Activated naive CD8-positive, alpha-beta T cell treated with anti-CD3 and anti-CD28 coated beads, Interleukin-2, amount 50 U/mL, for 16 hours (primary cell): ENCODE data around the gene DOCK10.

Experiments used
- DNase-seq: peaks from one replicate; pipeline ENCODE4 v3.0.0-alpha.2; 2020; ENCODE audit warnings: low read depth, low spot score

DOCK10 gene

GRCh38 chr2:224982226-224982625, 60.0 kb downstream of the DOCK10 start:
- no peak for DNase-seq

DNA sequence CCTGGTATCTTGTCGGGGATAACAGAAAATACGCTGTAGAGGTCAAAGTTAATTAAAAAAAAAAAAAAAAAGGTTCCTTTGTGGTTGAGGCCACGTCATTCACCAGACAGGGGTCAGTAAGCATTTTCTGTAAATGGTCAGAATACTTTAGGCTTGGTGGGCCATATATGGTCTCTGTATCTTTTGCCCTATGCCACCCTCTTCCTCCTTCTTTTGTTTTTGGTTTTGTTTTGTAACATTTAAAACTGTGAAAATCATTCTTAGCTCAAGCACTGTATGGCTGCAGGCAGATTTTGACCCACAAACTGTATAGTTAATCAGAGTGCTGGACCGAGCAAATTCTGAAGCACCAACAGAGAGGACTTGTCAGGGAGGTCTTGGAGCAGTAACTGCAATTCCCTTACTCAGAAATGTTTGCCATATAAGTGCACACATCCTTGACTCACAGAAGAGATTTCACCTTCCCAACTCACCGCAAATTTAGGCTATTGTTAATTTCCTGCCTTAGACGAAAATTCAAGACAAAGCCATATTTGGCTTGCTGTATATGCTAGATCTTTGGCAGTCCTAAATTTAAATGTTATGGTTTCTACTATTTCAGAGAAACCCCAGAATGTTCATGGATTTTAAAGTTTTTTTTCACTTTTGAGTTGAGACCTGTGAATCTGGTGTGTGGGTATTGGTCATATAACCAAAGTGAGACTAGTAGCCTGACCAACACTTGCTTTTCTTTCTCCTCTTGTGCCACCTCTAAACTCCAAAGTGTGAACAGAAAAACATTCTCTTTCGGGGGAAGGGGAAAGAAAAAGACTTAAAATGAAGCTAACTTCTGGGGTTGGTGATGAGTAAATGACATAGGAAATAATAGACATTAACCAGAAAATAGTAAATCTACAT, 65.4 kb downstream of the DOCK10 start:
- DNase-seq, result no peak

DNA sequence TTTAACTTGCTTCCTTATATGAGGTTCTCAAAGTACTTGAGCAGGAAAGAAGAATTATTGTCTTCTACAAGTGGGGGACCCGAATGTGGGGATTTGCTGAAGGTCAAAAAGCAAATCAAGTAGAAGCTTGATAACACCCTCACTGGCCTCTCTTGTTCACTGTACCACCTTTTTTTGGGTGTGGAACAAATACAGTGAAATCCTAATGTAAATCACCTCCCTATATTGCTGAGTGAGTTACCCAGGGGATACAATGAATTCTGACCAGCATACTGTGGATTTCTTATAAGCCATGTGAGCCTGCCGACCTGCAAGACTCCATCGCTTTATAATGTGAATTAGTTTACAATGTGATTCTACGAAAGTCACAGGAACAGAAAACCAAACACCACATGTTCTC, 66.5 kb downstream of the DOCK10 start:
- DNase-seq, result no peak

GRCh38 chr2:224973112-224974016, 68.9 kb downstream of the DOCK10 start:
- DNase-seq, result no peak

GRCh38 chr2:224971214-224971613, 71.1 kb downstream of the DOCK10 start:
- no peak for DNase-seq

- DNase-seq, result no peak
These were observed 72.0 kb downstream of the DOCK10 start for GRCh38 chr2:224970311-224970710.

DNA sequence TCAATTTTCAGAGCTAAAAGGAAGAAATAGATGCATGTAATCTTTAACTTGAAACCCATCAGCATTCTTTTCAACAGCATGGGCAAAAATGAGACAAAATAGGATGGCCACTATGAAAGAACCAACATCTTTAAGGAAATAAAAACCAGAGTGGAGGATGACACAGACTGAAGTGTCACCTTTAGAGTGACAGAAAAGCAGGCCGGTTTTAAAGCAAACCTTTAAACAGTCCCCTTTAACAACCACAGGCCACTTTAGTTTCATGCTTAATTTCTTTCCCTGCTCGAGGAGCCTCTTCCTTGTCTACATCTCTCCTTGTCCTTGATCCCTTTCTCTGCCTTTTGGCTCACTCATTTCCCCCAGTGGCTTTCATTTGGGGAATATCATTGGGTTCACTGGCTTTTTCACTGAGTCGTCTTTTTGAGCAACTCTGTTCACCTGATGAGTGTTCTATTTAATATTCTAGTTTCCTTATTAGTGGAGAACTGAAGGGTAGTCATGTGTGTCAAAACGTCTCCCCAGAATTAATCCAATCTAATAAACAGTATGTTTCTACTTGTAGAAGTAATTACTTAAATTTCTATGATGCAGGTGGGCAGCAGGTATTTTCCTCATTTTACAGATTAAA, 72.5 kb downstream of the DOCK10 start:
- DNase-seq, result no peak

- no peak for DNase-seq
These were observed 73.2 kb downstream of the DOCK10 start for GRCh38 chr2:224969095-224969494.

DNA sequence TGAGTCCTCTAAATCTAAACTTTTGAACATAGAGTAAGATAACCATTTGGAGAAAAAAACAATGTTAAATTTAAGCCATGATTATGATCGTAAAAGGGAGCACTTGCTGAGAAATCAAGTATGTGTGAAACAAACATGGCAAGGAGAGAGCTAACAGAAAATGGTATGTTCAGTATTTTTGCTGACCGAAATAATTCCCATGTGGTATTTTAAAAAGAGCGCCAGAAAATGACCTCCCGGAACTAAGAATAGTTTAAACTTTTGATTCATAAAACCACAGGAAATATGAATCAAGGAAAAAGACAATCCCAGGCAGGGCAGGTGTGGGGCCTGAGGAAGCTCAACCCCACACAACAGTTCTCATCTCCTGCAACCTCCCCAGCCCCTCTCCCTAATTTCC, 74.2 kb downstream of the DOCK10 start:
- no peak for DNase-seq

GRCh38 chr2:224966613-224967012, 75.7 kb downstream of the DOCK10 start:
- no peak for DNase-seq

GRCh38 chr2:224959556-224959955, 82.7 kb downstream of the DOCK10 start:
- no peak for DNase-seq

DNA sequence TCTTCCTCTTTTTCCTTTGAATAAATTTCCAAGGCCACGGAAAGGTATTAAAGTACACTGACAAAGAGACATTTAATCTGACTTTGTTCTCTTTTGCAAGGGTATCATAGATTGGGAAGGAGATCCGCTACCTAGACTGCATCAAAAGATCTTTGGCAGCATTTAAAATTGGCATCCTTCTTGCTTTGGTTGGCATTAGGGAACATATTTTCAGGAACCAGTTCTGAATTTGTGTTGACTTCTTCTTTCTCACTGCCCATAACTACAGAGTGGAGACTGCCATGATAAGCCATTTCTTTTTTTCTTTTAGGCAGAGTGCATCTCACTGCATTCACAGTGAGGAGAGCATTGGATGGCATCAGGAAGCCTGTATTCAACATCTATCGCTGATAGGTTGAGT, 83.4 kb downstream of the DOCK10 start:
- no peak for DNase-seq

DNA sequence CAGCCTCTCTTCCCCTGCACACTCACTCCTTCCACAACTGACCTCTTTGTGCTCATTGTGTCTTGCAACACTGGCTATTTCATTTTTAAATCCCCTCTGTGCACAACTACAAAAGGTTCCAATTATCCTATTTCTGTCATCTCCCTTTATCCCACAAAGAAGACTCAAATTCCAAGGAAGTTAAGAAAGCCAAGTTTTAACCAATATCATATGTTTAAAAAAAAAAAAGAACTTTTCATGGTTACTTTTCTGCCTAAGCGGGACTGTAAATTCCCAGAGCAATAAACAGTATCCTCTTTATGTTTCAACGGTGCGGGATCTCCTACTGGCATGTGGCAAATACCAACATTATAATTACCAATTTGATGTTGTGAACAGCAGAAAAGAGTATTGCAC, 83.8 kb downstream of the DOCK10 start:
- no peak for DNase-seq

DNA sequence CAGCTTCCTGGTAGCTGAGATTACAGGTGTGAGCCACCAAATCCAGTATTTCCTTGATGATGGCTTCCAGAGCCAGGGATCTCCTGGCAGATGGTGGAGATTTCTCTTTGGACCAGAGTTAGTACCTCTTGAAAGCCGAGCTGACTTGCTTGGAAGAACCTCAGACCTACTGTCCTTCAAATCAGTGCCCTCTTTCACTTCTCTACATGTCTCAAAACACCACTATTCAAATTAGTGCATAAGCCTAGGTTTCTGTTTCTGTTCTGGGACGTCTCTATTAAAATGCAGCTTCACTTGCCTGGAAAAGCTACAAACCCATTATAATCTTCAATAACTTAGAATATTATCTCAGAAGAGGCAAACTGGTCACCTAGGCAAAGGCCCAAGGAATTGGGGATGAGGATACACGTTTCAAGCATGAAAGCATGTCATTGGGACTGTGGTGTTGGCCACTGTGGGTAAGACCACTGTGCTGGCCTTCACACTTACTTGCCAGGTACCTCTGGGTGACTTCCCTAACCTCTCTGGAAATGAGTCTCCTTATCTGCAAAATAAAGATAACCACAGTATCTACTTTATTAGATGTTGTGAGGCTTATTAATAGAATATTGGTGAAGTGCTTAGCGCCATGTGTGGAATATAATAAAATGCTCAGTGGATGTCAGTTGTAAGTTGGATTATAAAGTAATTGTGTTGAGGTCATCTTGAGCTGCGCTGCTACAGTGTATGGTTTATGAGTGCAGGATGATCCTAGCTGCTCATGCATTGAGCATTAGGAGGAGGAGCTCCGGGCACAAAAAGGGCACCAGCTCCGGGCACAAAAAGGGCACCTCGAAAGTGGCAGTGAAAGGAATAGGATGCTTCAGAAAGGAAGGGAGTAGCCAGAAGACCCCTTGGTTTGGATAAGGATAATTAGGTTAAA, 84.5 kb downstream of the DOCK10 start:
- DNase-seq, result no peak

GRCh38 chr2:224956706-224957105, 85.6 kb downstream of the DOCK10 start:
- no peak for DNase-seq

DNA sequence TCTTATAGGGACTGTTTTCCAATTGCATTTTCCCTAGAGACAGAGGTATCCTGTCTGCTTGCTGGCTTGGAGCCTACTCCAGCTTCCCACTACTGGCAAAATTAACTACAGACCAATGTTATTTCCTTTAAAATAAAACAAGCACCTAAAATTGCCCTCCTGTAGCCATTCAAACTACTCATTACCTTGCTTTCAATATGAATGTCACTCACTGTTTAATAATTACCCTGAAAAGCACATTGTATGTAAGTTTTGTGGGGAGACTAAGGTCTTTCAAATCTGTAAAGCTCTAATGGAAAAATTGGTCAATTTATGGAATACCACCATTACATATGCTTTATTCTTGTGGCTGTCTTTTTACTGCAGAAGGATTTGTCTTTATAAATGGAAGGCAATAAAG, 87.3 kb downstream of the DOCK10 start:
- DNase-seq, result no peak

- no peak for DNase-seq
These were observed 89.2 kb downstream of the DOCK10 start for GRCh38 chr2:224952936-224953657.

- no peak for DNase-seq
These were observed 90.4 kb downstream of the DOCK10 start for GRCh38 chr2:224951723-224952481.

DNA sequence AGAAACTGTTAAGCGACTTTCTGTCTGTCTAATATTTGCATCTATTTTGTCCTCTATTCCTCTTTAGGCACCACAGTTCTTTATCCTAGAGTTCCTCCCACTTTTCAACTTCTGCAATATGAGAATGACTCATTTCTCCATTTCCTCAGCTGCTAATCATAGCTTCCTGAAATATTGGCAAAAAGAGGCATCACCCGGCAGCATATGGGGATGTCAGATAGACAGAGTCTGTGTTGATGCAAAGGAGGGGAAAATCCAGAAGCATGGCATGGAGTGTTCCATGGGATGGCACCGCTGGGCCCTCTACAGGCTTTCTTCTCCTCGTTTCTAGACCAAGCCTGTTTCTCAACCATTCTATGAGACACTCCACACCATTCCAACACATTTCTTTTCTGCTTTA, 93.4 kb downstream of the DOCK10 start:
- no peak for DNase-seq

DNA sequence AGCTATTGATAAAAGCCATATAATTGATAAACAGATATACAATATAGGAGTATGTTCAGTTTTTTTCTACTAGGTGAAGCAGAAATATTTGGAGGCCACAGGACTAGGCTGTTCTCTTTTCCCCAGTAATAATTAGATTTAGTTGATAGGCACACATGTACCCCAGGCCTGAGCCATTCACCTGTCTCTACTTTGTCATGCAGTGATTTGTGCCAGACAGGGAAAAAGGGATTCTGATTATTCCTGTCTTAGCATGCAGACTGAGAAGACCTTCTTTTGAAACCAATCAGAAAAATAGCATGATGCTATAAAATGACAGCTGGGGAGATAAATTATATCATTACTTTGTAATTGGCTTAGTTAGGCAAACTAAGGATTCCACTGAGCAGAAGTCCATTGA, 94.3 kb downstream of the DOCK10 start:
- no peak for DNase-seq
